AML-193 (cell line): ENCODE results near the gene ZNF695.

Experiments
- DNase-seq, 2 experiments: peaks; one replicate each; lab custom pipeline; 2025; lab: John Stamatoyannopoulos, UW

Gene ZNF695

GRCh38 chr1:246959944-246960693, 47.7 kb downstream of the ZNF695 start:
- DNase-seq = peak; percentile 96 to 97

DNA sequence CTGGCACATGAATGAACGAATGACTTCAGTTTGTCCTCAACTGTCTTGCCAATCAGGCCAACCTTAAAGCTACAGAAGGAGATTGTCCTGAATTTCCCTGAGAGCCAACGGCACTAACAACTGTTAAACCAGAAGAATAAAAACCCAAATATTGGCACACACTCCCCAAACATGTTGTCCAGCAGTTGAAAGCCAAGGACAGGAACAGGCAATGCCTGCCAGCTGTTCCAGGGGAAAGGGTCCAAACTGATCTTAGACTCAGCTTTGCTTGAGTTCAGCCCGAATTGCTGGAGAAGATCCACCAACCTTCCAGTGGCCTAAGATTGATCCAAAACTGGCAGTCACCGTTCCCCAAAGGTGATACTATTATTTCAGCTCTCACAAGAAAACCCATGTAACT, 53.7 kb downstream of the ZNF695 start:
- DNase-seq = no peak

DNA sequence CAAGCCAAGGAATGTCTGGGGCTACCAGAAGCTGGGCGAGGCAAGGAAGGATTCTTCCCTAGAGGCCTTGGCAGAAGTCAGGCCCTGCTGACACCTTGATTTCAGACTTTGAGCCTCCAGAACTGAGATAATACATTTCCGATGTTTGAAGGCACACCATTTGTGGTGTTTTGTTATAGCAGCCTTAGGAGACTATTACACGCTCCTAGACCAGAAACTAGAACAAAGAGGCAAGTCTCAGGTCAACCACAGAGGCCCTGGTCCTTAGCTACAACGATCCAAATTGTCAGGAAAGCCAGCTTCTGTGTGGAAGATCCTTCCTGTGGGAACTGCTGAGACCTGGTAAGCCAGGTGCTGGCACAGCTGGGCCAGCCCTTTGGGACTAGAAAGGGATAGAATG, 56.4 kb downstream of the ZNF695 start:
- DNase-seq = no peak

DNA sequence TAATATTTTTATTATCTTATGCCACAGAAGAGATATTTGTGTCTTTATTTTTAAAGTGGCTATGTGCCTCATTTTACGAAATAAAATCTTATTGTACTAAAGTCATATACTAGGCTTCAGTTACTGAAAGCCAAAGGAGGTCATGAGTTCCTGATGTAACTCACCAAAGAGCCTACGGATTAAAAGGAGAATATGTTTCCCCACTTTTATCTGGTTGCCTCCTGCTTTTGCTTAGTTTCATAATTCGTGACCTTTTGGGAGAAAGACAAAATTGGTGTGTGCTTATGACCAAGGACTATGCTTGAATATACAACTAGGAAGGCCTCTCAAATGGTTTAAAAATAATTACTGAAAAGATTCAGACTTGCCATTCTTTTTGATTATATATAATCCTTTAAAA, 57.9 kb downstream of the ZNF695 start:
- DNase-seq = no peak

GRCh38 chr1:246947255-246947654, 60.6 kb downstream of the ZNF695 start:
- no peak for DNase-seq

- no peak for DNase-seq
Observed at GRCh38 chr1:246946366-246946765, 61.5 kb downstream of the ZNF695 start.
